HEK293T (cell line): ENCODE results near the gene FUT2.

ENCODE experiments used
- ARNT ChIP-seq: fragments of 450-650 bp; IDR thresholded peaks from 2 replicates; pipeline ENCODE4 v1.6.1; 2017; ENCODE audit warnings: mild to moderate bottlenecking
- FOXM1 ChIP-seq: fragments of 450-650 bp; IDR thresholded peaks from 2 replicates; pipeline ENCODE4 v1.6.1; 2017; ENCODE audit warnings: mild to moderate bottlenecking, borderline replicate concordance
- SUZ12 ChIP-seq: fragments of 450-650 bp; IDR thresholded peaks from 2 replicates; pipeline ENCODE4 v1.6.1; 2016; ENCODE audit warnings: mild to moderate bottlenecking

DNA sequence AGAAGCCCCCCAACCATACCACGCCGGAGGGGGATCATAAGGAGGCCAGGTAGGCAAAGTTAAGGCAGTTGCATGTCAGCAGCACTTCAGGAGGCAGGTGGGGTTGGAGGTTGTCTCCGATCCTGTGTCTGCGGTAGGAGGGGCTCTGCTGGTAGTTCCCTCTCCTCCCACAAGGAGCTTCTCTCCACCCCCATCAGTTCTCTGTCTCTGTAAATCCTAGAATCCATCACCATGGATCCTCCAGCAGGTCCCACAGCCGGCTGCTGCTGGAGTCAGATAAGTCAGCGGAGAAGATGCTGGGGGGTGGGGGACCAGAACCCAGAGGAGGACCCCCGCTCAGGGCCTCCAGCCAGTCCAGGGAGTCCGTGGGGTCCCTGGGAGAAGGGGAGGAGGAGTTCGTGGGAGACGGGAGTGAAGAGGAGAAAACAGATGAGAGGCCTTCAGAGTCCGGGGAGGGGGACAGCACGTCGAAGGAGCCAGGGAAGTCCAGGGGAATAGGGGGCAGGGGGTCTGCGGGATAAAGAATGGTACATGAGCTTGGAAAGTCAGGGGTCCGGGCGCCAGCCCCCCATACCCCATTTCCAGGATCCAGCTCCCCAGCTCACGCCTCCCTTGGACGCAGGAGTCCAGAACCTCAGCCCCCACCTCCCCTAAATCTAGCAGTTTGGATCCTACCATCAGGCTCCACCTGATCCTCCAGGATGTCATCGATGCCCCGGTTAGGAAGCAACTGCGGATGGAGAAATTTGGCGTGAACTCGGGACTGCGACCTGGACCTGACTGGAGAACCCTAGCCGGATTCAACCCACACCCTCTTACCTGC is 17.5 kb downstream of the FUT2 start:
- TF ChIP-seq FOXM1, result no peak
- TF ChIP-seq SUZ12, result no peak
- TF ChIP-seq ARNT, result no peak
